Psoas muscle (tissue), 8 donors: ENCODE measurements around the gene COQ8B. TPM values are rescaled to one million over a fixed set of nuclear protein-coding genes. Genes with fewer than 3 reads are reported as not detected.
A peak's percentile ranks its signal among the peaks of the same experiment; 100 is the strongest.

Source experiments
- ATAC-seq, 4 donors: fragments of 200-7000 bp; cut with Tn5 transposase; one replicate each; pipeline ENCODE4 v1.9.1; 2020; ENCODE audit warnings: moderate library complexity in 3 of 4, mild to moderate bottlenecking in 2 of 4
- DNase-seq, 2 donors: peaks; one replicate each; pipeline ENCODE4 v3.0.0-alpha.2; 2020
- H3K27ac ChIP-seq: fragments of 200-600 bp; one replicate; pipeline ENCODE4 v1.8.0; 2022
- H3K27me3 ChIP-seq, 3 donors: fragments of 200-600 bp in 1 of 3; one replicate each; pipeline versions ENCODE4 v1.6.1 to v1.8.0; 2013 to 2022; ENCODE audit warnings: low read length in 2 of 3, mild to moderate bottlenecking in 2 of 3, moderate library complexity in 1 of 3; ENCODE audit not compliant: insufficient read depth in 3 of 3
- H3K36me3 ChIP-seq, 2 donors: fragments of 200-600 bp in 1 of 2; one replicate each; pipeline versions ENCODE4 v1.6.1 to v1.8.0; 2013 to 2022; ENCODE audit warnings: low read depth in 1 of 2, mild to moderate bottlenecking in 1 of 2, moderate library complexity in 1 of 2; ENCODE audit not compliant: insufficient read depth in 1 of 2
- H3K4me1 ChIP-seq: fragments of 200-600 bp; one replicate; pipeline ENCODE4 v1.8.0; 2022
- H3K4me3 ChIP-seq: fragments of 200-600 bp; one replicate; pipeline ENCODE4 v1.8.0; 2022; ENCODE audit warnings: mild to moderate bottlenecking
- H3K9me3 ChIP-seq: fragments of 200-600 bp; one replicate; pipeline ENCODE4 v1.8.0; 2022
- WGBS, 3 donors: extraction: QIAGEN DNeasy Blood & Tissue Kit; methylation state at CpG; one replicate each; pipeline versions ENCODE4 v1.1.6 to v1.1.7; 2013; 5-methylcytosine and 5-hydroxymethylcytosine counted together
- intact Hi-C, 2 donors: fragments of 100-400 bp; cut with DNase I; formaldehyde crosslinking; loops; one replicate each; pipeline versions ENCODE4 v1.11.0 to v1.14.2; 2022
- polyA plus RNA-seq, 3 donors: library from polyadenylated mRNA; stranded (reverse); fragments of 200-250 nt; gene quantifications; one replicate each; pipeline ENCODE4 v1.2.3, GENCODE V29; 2013
- total RNA-seq, 4 donors: library from RNA; stranded (reverse); fragmentation: NEBNext Ultra II Directional in 2 of 4; extraction: Animal tissue kit (Norgen Biotek cat#: 25700) in 2 of 4; gene quantifications; one replicate each; pipeline versions ENCODE4 v1.2.1 to v1.2.4, GENCODE V29; 2021 to 2023
- TF ChIP-seq, protein P1 (sequence below): fragments of 200-600 bp; IDR thresholded peaks from one replicate; pipeline ENCODE4 v1.8.0; 2022; ENCODE audit warnings: antibody characterized with exemption
- donor health status: healthy with polysubstance abuse.
- donor health status: DM: no; HTN: no; CAD: no; lungs with moderate emphysema.
- donor health status: Bipolar disorder and iron deficiency.
- donor health status: healthy.
- donor health status: DM: yes; HTN: yes; CAD: no.
- donor health status: DM: no; HTN: no; CAD: no.
- donor health status: DM: no; HTN: no; CAD: no.
- donor health status: DM: yes; HTN: yes; CAD: no.

Gene COQ8B
- total and polyA plus RNA-seq, 7 donors, result 6.8 to 43.1 (median 14.4) TPM

DNA sequence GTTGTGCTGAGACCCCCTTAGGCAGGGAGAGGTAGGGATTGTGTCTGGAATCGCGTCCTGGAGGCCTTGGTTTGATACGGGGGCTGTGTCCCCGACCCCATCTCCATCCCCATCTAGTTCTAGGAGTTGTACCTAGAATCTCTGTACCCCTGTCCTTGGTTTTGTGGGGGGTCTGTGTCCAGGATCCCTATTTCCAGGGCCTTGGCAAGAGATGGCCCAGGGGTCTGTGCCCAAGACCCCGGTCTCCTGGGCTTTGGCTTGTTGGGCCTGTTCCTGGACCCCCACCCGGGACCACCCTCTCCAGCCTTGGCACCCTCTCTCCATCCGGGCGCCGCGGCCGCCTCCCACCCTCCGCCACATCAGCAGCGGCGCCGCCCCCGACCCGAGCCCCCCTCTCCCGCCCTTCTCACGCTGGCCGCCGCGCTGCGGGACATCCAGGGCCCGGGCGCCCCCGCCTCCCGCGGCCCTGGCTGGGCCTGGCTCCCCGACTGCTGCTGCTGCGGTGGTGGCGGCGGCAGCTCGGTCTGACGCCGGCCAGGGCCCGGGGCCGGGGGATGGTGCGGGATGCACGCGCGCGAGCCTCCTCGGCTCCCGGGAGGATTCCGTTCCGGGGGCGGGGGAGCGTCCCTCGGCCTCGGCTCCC, 26.5 kb downstream of the COQ8B start, which contains the start of gene NUMBL:
Gene NUMBL, minus strand, starts transcription at position 602 of the 643 bp plus-strand sequence. Its CDS starts 168 bp downstream, at position 434.
- Histone ChIP-seq H3K36me3 (peaks cover 0 to 26% of the 10 kb centered on the region in 2 donors), H3K9me3 (no peaks in the 10 kb centered on the region), H3K4me1 (peaks cover 8% of the 10 kb centered on the region), H3K27me3 (no peaks in the 10 kb centered on the region), H3K4me3 (peak within 1 kb of the TSS; percentile 72), H3K27ac (peak within 1 kb of the TSS; percentile 83)
- intact Hi-C loops, result no loop called here
- TF ChIP-seq, protein P1, sequence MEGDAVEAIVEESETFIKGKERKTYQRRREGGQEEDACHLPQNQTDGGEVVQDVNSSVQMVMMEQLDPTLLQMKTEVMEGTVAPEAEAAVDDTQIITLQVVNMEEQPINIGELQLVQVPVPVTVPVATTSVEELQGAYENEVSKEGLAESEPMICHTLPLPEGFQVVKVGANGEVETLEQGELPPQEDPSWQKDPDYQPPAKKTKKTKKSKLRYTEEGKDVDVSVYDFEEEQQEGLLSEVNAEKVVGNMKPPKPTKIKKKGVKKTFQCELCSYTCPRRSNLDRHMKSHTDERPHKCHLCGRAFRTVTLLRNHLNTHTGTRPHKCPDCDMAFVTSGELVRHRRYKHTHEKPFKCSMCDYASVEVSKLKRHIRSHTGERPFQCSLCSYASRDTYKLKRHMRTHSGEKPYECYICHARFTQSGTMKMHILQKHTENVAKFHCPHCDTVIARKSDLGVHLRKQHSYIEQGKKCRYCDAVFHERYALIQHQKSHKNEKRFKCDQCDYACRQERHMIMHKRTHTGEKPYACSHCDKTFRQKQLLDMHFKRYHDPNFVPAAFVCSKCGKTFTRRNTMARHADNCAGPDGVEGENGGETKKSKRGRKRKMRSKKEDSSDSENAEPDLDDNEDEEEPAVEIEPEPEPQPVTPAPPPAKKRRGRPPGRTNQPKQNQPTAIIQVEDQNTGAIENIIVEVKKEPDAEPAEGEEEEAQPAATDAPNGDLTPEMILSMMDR, result no peak
- no peak for ATAC-seq
- WGBS, 3 donors, result 1 to 3% (median 2%) methylated on average over 42 to 50 of the region's 50 CpGs
- peak in 1 of 2 donors; percentile 37 for DNase-seq

DNA sequence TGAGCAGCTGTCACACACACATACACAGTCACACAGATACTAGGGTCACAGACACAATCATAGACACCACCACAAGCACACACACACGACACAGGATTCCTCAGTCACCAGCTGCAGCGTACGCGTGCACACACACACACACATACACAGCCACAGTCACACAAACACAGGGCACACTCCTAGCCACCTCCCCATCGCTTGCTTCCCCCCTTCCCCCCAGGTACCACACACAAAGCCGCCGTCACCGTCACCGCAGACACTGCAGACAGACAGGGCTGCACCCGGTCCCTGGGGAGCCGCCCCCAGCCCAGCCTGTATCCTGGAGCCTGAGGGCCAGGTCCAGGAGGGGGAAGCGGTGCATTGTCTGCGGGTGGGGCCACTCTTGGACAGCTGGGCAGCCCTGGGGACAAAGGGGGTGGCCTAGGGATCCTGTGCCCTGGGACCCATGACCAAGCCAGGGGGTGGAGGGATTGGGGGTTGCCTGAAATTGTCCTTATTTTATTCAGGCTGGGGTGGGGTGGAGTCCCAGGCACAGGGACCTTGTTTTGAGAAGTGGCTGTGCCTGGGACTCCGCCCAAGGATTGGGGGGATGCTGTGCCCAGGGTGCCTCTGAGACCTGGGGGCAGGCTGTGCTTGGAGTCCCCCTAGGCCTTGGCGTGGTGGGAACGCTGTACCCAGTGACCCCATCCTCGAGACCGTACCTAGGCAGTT, 27.2 kb downstream of the COQ8B start:
- Histone ChIP-seq H3K4me3 (peak overlapping the region; percentile 72), H3K27me3 (no peaks in the 10 kb centered on the region), H3K4me1 (peaks cover 8% of the 10 kb centered on the region), H3K36me3 (peaks cover 0 to 24% of the 10 kb centered on the region in 2 donors), H3K27ac (peak overlapping the region; percentile 83), H3K9me3 (no peaks in the 10 kb centered on the region)
- intact Hi-C loops, result no loop called here
- DNase-seq (peak; percentile 43 to 66), ATAC-seq (no peak)
- WGBS, 3 donors, result 33 to 46% (median 37%) methylated on average over 18 of the region's 18 CpGs
- TF ChIP-seq, protein P1, result no peak

GRCh38 chr19:40688987-40689338, 27.7 kb downstream of the COQ8B start:
- Histone ChIP-seq H3K4me1 (peaks cover 8% of the 10 kb centered on the region), H3K27ac (no peak overlapping the region), H3K4me3 (peak overlapping the region; percentile 72), H3K36me3 (peaks cover 0 to 21% of the 10 kb centered on the region in 2 donors), H3K27me3 (no peaks in the 10 kb centered on the region), H3K9me3 (no peaks in the 10 kb centered on the region)
- DNase-seq (no peak), ATAC-seq (no peak)
- intact Hi-C loops, result no loop called here
- TF ChIP-seq, protein P1, result no peak
- WGBS, 3 donors, result 55 to 65% (median 62%) methylated on average over 4 of the region's 4 CpGs

DNA sequence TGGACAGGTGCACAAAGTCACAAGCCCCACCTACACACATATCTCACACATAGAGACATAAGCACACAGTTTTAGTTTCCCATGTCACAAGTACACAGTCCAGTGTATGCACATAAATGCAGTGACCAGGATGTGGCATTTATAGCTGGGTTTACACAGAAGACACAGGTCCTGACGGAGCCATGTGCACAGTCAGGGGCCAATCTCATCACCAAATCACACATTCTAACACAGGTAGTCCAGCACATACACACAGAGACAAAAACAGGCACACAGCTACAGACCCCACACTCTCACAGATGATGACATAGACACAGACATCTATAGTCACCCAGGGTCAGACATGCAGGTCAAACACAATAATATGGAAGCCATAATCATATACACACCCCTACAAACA, 28.4 kb downstream of the COQ8B start:
- H3K9me3 ChIP-seq, result no peaks in the 10 kb centered on the region
- H3K36me3 ChIP-seq, result peaks cover 0 to 21% of the 10 kb centered on the region in 2 donors
- intact Hi-C loops, result no loop called here
- H3K27me3 ChIP-seq, result no peaks in the 10 kb centered on the region
- no peak overlapping the region for H3K27ac ChIP-seq
- peak overlapping the region; percentile 72 for H3K4me3 ChIP-seq
- 63 to 87% (median 77%) methylated on average over 1 of the region's 1 CpG for WGBS, 3 donors
- ATAC-seq (no peak), DNase-seq (no peak)
- TF ChIP-seq, protein P1, result no peak
- H3K4me1 ChIP-seq, result peaks cover 8% of the 10 kb centered on the region
